Thyroid gland (tissue), 4 donors: Measurements from ENCODE around the gene LIN52.

ENCODE experiments used
- CTCF ChIP-seq, 6 experiments: fragments of 200-600 bp in 3 of 6; fragments of 450-650 bp in 3 of 6; sonication (generic) in 3 of 6; IDR thresholded peaks; one replicate each; pipeline ENCODE4 v1.5.1; 2016 to 2019; ENCODE audit warnings: antibody characterized with exemption in 6 of 6, mild to moderate bottlenecking in 2 of 6, inconsistent platforms in 1 of 6, moderate library complexity in 1 of 6
- POLR2A ChIP-seq, 2 donors: fragments of 450-650 bp; IDR thresholded peaks; one replicate each; pipeline ENCODE4 v1.6.1; 2017; ENCODE audit warnings: antibody characterized with exemption in 2 of 2, mild to moderate bottlenecking in 2 of 2, moderate library complexity in 1 of 2

- TF ChIP-seq CTCF (IDR thresholded peaks at IDR 0.05): no peak
- no peak for TF ChIP-seq POLR2A (IDR thresholded peaks at IDR 0.05)
These were observed 22.0 kb upstream of the LIN52 start for GRCh38 chr14:74062809-74063150.
